Hematopoietic multipotent progenitor cell treated with erythropoietin and hydrocortisone succinate and interleukin-3 and kit ligand, for 4 days (in vitro differentiated cells): ENCODE data around the gene FKBP9.
A peak's percentile ranks its signal among the peaks of the same experiment; 100 is the strongest.

Experiments
- DNase-seq: peaks from one replicate; pipeline ENCODE4 v3.0.0-alpha.2; 2015

FKBP9 gene

DNA sequence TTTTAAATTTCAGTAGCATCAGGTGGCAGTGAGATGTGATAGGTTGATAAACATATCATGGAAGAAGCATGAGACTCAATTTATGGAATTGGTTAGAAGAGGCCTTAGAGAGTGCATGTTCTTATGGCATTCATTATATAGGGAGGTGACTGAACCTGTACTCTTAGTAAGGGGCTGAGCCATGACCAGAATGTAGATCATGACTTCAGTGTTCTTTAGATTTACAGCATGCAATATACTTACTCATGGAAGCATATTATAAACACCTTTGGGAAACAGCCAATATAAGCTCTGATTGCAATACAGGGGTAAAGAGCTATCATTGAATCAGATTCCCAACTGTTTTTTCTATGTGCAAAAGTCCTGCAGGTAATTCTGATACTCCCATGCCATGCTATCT lies 55.1 kb downstream of the FKBP9 start:
- DNase-seq: no peak

DNA sequence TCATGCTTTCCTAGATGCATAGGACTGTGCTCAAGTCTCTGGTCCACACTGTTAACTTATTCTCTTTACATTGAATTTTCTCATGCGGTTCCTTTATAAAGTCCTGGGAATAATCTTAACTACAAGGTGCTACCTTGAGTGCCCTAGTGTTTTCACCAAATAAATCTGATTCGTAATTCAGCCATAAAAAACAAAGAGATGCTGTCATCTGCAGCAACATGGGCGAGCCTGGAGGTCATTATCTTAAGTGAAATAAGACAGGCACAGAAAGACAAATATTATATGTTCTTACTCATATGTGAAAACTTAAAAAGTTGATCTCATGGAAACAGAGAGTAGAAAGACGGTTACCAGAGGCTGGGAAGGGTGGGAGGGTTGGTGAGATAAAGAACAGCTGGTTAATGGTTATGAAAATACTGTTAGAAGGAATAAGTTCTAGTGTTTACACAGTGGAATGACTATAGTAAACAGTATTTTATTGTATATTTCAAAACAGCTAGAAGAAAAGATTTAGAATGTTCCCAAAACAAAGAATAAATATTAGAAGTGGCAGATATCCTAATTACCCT lies 67.0 kb downstream of the FKBP9 start:
- DNase-seq: no peak

DNA sequence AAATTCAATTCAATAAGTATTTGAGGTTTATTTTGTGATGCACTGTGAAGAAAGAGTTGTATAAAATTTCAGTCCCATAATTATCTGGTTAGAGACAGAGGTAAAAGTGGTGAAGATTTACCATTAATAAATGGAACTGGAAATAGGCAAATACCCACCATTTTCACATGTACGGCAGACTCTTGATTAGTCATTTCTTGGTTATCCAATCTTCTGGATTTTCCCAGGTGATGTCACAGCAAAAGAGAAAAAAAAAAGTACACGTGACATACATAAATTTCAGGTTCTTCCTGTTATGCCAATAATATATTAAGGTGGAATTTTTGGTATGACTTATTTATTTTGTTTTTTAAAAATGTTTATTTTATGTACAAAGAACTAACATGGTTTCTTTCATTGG lies 78.5 kb downstream of the FKBP9 start:
- DNase-seq: no peak

DNA sequence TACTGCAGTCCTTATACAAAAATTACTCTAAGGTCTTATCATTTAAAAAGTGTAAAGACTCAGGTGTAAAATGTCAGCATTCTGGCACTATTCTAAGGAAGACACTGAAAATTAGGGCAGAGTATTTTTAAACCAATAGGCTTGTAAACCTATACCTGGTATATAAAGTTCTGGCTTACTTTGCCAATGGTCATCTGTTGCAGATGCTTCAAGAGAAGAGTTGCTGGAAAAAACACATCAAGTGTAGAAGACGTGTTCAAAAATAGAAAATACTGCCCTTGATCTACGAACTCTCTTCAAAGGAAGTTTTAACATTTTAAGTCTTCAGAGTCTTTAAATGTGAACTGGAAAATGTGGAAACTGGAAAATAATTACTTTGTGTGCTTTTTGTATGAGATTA lies 81.4 kb downstream of the FKBP9 start:
- no peak for DNase-seq

DNA sequence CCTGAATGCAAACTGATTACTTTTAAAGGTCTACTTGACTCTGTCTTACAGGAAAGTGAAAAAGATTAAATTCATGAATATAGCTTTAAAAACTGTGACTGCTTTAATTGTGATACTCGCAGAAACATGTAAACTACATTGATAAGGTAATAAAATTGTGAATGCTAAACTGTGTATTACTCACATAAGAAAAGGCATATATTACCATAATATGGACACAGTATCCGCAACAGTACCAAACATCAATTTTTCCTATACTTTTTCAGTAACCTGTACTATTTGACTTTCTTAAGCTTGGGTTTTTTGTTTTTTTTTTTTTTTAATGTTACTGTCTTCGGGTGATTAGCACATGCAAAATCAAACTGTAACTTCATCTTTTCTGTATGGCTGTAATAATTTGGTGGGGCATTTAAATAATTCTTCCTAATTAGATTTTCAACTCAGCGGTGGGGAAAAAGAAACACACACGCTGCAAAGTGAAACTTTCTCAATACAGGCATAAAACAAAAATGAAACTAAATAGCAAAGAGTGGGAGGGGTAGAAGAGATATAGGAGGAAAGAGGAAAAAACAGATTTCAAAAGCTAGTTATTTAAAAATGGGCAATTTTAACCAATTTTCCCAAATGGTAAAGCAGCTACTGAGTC lies 82.1 kb downstream of the FKBP9 start:
- DNase-seq: peak; percentile 58

DNA sequence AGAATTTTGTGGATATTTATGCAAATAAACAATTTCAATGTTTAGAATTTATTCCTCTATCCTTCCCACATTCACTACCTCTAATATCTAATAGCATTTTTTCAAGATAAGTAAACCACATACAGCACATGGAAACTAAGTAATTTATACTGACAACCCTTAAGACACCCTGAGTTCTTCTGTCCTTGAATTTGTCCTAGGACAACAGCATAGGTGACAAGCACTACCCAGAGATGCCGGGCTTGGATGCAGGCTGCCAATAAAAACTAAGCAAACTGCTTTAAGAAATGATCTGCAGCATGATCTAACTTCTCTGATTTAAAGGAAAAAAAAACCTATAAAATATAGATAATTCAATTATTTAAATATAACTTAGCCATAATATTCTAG lies 82.7 kb downstream of the FKBP9 start:
- DNase-seq: no peak

DNA sequence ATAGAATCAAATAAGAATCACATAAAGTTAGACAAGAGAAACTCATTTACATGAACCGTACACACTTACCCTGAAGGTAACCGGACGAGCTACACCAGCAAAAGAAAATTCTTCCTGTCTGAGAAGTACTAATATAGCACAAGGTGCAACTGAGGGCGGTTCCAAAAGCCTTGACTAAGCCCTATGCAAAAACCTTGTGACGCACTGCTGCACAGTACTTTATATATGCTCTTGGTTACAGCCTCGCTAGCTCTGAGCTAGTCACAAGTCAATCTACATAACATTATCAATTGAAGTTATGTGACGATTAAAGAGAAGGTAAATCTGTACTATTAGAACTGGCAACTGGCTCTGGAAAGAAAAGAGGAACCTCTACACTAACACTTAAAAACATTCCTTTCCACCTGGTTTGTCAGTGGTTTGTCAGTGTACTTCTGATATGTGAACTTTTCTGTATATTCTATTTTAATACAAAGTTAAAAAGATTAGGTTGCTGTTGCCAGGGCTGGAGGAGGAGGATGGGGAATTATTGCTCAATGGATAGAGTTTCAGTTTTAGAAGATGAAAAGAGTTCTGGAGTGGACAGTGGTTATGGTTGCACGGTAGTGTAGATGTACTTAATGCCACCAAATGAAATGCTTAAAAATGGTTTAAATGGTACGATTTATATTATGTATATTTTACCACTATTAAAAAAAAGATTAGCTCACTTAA lies 83.7 kb downstream of the FKBP9 start:
- peak; percentile 69 for DNase-seq

DNA sequence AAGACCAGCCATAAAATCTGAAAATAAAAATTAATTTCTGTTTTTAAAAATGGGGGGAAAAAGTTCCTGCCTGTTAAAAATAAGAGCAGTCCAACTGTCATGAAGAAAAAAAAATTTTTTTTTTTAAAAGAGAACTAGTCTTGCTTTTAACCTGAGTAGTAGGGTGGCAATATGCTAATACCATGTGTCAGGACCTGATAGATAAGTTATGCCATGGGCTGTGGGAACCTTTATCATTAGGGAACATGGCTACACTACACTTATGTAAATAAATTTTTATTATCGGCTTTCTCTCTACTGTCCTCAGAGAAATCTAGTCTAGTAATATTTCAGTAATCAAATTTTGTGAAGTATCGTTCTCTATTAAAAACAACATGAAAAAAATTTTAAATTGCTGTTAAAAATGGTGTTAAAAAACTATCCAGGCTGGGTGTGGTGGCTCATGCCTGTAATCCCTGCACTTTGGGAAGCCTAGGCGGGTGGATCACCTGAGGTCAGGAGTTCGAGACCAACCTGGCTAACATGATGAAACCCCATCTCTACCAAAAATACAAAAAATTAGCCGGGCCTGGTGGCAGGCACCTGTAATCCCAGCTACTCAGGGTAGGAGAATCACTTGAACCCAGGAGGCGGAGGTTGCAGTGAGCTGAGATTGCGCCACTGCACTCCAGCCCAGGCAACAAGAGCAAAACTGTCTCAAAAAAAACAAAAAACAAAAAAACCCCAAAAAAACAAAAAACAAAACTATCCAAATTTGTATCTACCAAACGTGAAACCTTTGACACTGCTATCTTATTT lies 84.6 kb downstream of the FKBP9 start:
- DNase-seq: peak; percentile 91

DNA sequence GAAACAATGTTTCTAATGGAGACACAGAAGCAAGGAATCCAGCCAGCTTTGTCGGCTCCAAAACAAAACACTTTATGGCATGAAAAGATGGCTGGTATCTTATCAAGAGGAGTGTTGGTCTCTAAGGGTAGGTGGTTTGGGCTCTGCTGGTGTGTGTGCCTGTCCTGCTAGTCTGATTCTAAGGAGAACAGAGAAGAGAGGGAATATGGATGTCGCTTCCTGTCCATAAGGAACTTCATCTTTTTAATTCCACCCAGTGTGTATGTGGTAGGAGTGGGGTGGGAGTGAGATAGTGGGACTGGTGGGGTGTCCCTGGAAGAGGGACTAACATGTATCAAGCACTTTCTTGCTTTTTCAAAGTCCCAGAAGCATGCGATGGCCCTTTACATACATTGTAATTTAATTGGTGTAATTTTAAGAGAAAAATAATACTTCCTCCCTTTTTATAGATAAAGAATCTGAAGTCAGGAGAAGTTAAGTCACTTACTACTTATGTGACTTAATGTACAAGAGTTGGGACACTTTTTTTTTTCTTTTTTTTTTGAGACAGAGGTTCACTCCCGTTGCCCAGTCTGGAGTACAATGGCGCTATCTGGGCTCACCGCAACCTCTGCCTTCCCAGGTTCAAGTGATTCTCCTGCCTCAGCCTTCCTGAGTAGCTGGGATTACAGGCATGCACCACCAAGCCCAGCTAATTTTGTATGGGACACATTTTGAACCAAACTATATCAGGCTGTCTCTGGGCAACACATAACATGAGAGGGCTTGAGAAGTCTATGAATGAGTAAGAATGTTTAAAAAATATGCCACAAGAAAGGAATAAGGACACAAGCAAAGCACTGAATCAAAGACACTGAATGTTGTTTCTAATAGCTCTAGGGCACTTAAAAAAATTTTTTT lies 86.5 kb downstream of the FKBP9 start:
- DNase-seq: no peak

DNA sequence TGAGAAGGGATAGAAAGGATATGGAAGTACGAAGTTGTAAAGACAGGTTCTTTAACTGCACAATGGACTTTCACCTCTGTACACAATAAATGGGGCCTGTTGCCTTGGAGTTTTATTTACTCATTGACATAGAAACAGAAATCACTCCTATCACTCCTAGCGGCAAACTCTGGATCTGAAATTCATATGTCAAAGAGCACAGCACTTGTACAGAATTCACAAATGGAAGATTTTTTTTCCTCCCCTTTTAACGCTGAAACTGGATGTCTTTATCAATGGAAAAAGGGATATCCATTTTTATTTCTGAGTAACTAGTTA lies 87.1 kb downstream of the FKBP9 start:
- DNase-seq: no peak

DNA sequence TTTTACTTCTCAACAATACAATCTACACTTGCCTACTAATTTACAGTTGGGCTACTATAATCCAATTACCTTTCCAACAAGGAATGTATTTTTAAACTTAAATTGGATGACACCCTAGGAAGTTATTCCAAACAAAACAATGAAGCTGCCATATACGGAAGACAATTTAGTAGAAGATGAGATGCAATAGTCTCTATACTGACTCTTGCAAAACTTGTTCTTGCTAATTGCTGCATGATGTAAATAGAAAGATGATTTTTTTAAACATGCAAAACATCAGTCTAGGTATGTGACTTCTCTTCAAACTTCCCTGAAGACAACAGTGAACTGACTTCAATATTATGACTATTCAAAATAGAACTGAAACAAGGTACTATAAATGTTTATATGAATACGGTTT lies 87.7 kb downstream of the FKBP9 start:
- no peak for DNase-seq

DNA sequence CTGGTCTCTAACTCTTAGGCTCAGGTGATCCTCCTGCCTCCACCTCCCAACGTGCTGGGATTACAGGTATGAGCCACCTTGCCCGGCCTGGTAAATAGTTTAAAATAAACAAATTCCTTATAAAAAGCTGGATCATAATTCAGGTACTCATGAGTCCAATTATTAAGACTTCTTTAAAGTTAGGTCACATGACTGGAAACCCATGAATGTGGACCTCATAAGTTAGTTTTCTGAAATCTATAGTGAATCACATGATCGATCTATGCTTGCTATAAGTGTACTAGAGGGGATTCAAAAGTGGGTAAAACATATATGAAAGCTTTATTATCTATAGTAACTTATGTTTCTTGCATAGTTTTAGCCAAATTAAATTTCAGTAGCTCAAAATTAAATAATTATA lies 91.0 kb downstream of the FKBP9 start:
- DNase-seq: no peak

DNA sequence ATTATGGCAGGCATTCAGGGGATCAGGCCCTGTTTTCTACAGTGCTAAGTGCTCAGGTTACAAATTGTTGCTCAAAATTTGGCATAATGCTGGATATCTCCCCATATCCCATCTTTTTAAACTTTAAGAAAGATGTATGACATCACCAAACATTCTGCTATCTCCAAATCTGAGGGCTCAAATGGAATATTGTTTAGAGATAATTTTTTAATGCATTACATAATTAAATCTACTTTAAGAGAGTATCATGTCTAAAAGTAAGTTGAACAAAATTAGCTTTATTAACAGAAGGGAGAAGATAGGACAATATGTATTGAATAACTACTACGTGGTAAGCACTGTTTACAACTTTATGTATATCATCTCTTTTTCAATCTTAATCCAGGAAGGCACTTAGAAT lies 91.5 kb downstream of the FKBP9 start:
- DNase-seq: no peak

DNA sequence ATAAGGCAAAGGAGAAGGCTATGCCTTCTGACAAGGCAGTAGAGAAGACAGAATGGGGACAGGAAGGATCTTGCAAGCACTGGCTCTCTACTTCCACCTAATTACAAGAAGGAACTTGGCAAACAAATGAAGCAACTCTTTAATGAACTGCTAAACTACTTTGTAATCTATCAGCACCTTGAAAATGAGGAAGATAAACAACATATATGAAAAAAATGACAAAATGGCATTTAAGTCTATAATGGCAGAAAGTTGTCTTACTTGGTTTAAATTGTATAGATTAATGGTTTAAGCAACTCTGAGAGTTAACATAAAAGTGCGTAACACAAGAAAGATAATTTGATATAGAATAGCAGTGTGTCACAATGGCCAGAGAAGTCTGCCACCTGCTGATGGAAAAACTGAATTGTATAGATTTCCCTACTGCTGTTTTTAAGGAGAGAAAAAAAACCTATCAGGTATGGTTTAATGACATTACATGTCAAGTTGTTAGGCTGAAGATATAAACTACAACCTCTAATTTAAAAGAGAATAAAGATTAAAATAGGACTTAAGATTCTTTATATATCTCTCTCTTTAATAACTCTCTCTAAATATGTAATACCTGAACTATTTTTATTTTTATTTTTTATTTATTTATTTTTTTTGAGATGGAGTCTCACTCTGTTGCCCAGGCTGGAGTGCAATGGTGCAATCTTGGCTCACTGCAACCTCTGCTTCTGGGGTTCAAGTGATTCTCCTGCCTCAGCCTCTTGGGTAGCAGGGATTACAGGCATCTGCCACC lies 93.5 kb downstream of the FKBP9 start:
- peak; percentile 81 for DNase-seq

DNA sequence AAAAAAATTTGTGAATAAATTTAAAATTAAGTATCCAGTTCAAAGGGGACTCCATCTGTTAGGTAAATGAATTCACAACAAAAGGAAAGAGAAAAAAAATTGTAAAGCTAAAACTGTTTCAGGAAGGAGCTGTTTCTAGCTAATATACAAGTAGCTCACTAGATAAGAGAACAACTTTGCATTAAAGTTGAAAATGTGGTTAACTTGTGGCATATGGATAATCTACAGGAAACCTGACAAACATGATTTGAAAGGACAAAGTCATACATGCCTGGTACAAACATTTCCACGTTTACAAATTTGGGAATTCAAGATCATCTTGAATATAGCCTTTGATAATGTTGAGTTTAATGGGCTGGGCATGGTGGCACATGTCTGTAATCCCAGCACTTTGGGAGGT lies 96.5 kb downstream of the FKBP9 start:
- DNase-seq: peak; percentile 92

DNA sequence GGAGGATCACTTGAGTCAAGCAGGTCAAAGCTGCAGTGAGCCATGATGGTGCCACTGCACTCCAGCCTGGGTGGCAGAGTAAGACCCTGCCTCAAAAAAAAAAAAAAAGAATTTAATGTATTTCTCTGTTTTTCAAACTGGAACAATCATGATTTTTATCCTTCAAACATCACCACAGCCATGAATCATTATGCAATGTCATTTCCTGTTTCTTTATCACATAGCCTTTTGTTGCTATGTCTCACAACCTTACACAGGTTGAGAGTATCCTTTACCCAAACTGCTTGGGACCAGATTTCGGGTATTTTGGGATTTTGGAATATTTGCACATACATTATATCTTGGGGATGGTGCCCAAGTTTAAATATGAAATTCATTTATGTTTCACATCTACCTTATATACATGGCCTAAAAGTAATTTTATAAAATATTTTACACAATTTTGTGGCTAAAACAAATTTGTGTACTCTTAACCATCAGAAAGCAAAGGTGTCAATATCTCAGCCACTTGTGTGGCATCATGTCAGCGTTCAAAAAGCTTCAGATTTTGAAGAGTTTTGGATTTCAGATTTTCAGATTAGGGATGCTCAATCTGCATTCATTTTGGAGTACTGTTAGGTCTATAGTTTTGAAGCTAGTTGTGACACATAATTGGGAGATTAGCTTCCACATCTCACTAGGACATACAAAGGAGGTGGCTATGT lies 97.2 kb downstream of the FKBP9 start:
- peak; percentile 80 for DNase-seq

DNA sequence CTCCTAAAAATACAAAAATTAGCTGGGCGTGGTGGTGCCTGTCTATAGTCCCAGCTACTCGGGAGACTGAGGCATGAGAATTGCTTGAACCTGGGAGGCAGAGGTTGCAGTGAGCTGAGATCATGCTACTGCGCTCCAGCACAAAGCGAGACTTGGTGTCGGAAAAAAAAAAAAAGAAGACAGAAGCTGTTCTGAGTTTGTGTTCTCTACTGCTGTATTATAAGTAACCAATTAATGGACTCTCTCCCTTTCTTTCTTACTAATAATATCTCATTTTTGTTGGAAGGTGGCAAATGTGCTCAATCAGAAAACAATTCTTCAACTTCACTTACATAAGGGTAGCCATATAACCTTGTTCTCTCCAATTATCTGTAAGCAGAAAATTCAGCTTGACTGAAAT lies 97.9 kb downstream of the FKBP9 start:
- DNase-seq: no peak
